ENCODE measurements around the gene ZFP62. TPM values are rescaled to one million over a fixed set of nuclear protein-coding genes. Genes with fewer than 3 reads are reported as not detected.
"Not testable (repeated sequence)": the region's sequence is repeated elsewhere in the genome, so short reads cannot be mapped to it uniquely, and the experiment has no call there.

The ZFP62 gene
- total RNA-seq, 4 donors from 2014 or later, result 8.5 to 43.6 (median 34.6) TPM

DNA sequence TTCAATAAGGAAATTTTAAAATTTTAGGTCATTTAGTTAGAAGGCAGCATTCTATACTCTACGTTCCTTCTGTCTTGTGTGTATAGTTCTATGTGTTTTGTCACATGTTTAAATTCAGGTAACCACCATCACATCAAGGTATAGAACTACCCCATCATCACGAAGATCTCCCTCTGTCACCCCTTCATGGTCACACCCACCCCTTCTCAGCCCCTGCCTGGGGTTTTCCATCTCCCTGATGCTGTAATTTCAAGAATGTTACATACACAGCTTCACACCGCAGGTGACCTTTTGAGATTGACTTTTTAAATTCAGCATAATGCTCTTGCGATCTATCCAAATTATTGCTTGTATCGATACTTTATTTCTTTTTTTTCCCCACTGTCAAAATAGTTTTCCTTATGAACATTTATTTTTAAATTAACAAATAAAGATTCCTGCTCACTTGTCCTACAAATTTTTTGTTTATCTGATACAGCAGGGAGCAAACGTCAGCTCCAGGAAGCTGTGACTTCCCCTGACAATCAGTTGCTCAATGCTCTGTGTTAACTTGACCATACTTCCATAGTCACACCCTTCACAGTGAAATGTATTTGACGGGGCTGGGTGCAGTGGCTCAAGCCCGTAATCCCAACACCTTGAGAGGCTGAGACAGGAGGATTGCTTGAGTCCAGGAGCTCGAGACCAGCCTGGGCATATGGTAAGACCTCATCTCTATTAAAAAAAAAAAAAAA lies 48.1 kb upstream of the ZFP62 start:
- no peak for DNase-seq
- Histone ChIP-seq H3K36me3 (no peaks in the 10 kb centered on the region), H3K4me3 (no peak overlapping the region), H3K27ac (no peak overlapping the region), H3K4me1 (peaks cover 0 to 4% of the 10 kb centered on the region in 2 donors), H3K9me3 (no peaks in the 10 kb centered on the region), H3K27me3 (no peaks in the 10 kb centered on the region)
- TF ChIP-seq POLR2A (IDR thresholded peaks at IDR 0.05), result no peak
- TF ChIP-seq, protein P1, sequence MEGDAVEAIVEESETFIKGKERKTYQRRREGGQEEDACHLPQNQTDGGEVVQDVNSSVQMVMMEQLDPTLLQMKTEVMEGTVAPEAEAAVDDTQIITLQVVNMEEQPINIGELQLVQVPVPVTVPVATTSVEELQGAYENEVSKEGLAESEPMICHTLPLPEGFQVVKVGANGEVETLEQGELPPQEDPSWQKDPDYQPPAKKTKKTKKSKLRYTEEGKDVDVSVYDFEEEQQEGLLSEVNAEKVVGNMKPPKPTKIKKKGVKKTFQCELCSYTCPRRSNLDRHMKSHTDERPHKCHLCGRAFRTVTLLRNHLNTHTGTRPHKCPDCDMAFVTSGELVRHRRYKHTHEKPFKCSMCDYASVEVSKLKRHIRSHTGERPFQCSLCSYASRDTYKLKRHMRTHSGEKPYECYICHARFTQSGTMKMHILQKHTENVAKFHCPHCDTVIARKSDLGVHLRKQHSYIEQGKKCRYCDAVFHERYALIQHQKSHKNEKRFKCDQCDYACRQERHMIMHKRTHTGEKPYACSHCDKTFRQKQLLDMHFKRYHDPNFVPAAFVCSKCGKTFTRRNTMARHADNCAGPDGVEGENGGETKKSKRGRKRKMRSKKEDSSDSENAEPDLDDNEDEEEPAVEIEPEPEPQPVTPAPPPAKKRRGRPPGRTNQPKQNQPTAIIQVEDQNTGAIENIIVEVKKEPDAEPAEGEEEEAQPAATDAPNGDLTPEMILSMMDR (IDR thresholded peaks at IDR 0.05), result no peak
- intact Hi-C loops (cut with DNase I; ENCODE audit: low total_unique reads), result no loop called here

- H3K36me3 ChIP-seq, result no peaks in the 10 kb centered on the region
- no peak for DNase-seq
- intact Hi-C loops (cut with DNase I; ENCODE audit: low total_unique reads), result no loop called here
- peaks cover 0 to 4% of the 10 kb centered on the region in 2 donors for H3K4me1 ChIP-seq
- H3K27ac ChIP-seq, result no peak overlapping the region
- no peak for TF ChIP-seq POLR2A (IDR thresholded peaks at IDR 0.05)
- TF ChIP-seq, protein P1 (IDR thresholded peaks at IDR 0.05), result no peak
- no peak overlapping the region for H3K4me3 ChIP-seq
- no peaks in the 10 kb centered on the region for H3K27me3 ChIP-seq
- no peaks in the 10 kb centered on the region for H3K9me3 ChIP-seq
Measured at GRCh38 chr5:180908400-180908799, 47.3 kb upstream of the ZFP62 start.

GRCh38 chr5:180901319-180902009 lies 40.4 kb upstream of the ZFP62 start:
- no peaks in the 10 kb centered on the region for H3K36me3 ChIP-seq
- DNase-seq, result no peak
- TF ChIP-seq POLR2A (IDR thresholded peaks at IDR 0.05), result no peak
- TF ChIP-seq, protein P1 (IDR thresholded peaks at IDR 0.05), result no peak

DNA sequence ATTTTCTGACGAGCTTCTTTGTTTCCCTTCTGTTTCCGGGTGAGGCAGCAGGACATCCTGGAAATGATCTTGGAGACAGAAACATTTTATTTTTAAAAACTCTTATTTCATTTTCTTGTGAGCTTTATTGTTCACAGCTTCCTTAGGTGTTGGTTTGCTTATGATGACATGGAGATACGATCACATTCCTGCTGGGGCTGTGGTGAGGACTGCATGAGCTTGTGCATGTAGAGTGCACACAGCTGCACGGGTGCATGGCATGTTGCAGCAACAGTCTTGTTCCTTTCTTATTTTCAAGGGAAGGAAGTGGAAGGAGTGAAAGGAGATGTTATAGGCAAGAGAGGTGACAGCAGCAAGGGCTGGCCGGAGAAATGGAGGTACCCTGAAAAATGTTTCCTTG lies 39.1 kb upstream of the ZFP62 start:
- H3K27ac ChIP-seq, result no peak overlapping the region
- no peak for TF ChIP-seq POLR2A (IDR thresholded peaks at IDR 0.05)
- TF ChIP-seq, protein P1 (IDR thresholded peaks at IDR 0.05), result no peak
- H3K27me3 ChIP-seq, result no peaks in the 10 kb centered on the region
- intact Hi-C loops (cut with DNase I; ENCODE audit: low total_unique reads), result no loop called here
- no peaks in the 10 kb centered on the region for H3K9me3 ChIP-seq
- H3K4me1 ChIP-seq, result no peaks in the 10 kb centered on the region
- H3K36me3 ChIP-seq, result no peaks in the 10 kb centered on the region
- no peak overlapping the region for H3K4me3 ChIP-seq
- no peak for DNase-seq

More at GRCh38 chr5:180901319-180902009, 40.4 kb upstream of the ZFP62 start:
- H3K27ac ChIP-seq, result no peak overlapping the region
- H3K4me1 ChIP-seq, result no peaks in the 10 kb centered on the region
- no peaks in the 10 kb centered on the region for H3K27me3 ChIP-seq
- no peak overlapping the region for H3K4me3 ChIP-seq
- intact Hi-C loops (cut with DNase I; ENCODE audit: low total_unique reads), result no loop called here
- no peaks in the 10 kb centered on the region for H3K9me3 ChIP-seq

- Histone ChIP-seq H3K27ac (no peak within 1 kb of the TSS), H3K27me3 (no peaks in the 10 kb centered on the region), H3K4me1 (no peaks in the 10 kb centered on the region), H3K36me3 (no peaks in the 10 kb centered on the region), H3K4me3 (no peak within 1 kb of the TSS), H3K9me3 (no peaks in the 10 kb centered on the region)
- intact Hi-C loops (cut with DNase I; ENCODE audit: low total_unique reads), result no loop called here
- no peak for DNase-seq
- no peak for TF ChIP-seq POLR2A (IDR thresholded peaks at IDR 0.05)
- TF ChIP-seq, protein P1 (IDR thresholded peaks at IDR 0.05), result no peak
Measured at GRCh38 chr5:180898621-180899246, 37.7 kb upstream of the ZFP62 start, which contains the start of gene BTNL8. TSS of gene BTNL8 (plus strand) at chr5:180899159. CDS start at chr5:180899311, 152 bp downstream.

GRCh38 chr5:180895330-180895729 lies 34.3 kb upstream of the ZFP62 start:
- H3K27me3 ChIP-seq; H3K27ac ChIP-seq; H3K4me3 ChIP-seq; H3K36me3 ChIP-seq; DNase-seq; intact Hi-C loops (cut with DNase I; ENCODE audit: low total_unique reads); H3K4me1 ChIP-seq; H3K9me3 ChIP-seq: not testable (repeated sequence)

All from uterus (tissue), 4 donors.